ENCODE measurements around the gene F5. TPM values are rescaled to one million over a fixed set of nuclear protein-coding genes. Genes with fewer than 3 reads are reported as not detected.

Gene F5
- total RNA-seq, 1 experiment from 2014 or later = 0.37 TPM

GRCh38 chr1:169483500-169483966 is 102.7 kb downstream of the F5 start:
- RAD21 ChIA-PET (ENCODE audit: low non-redundant PET in 1 of 2, low total read pairs in 2 of 2, uncharacterized antibody in 2 of 2, unreplicated experiment in 2 of 2) = no interaction called here
- POLR2A ChIA-PET = no interaction called here
- CTCF ChIA-PET = no interaction called here
- no peak overlapping the region for H3K9ac ChIP-seq (ENCODE audit: low read length)
- DNase-seq (ENCODE audit: low read depth, low spot score) (no peak), ATAC-seq (no peak)
- no peaks in the 10 kb centered on the region for H3K9me2 ChIP-seq (ENCODE audit: insufficient read depth)
- H3K4me1 ChIP-seq (ENCODE audit: control insufficient read depth in 1 of 2, insufficient read depth in 2 of 2, low read length in 2 of 2) = peaks cover 4 to 23% of the 10 kb centered on the region in 2 experiments; a peak in 3 of 4 replicates
- peaks cover 64% of the 10 kb centered on the region for H3K79me2 ChIP-seq (ENCODE audit: insufficient read depth, low read length)
- H2AFZ ChIP-seq (ENCODE audit: low read depth, low read length, poor library complexity, severe bottlenecking) = no peak overlapping the region
- H3K27me3 ChIP-seq (ENCODE audit: insufficient read depth, low read length) = no peaks in the 10 kb centered on the region
- H3K36me3 ChIP-seq (ENCODE audit: control insufficient read depth in 1 of 2, insufficient read depth in 2 of 2, low read length in 2 of 2) = no peaks in the 10 kb centered on the region
- no peak overlapping the region for H3K27ac ChIP-seq (ENCODE audit: low read depth, low read length)
- H3K9me3 ChIP-seq (ENCODE audit: control insufficient read depth in 1 of 2, insufficient read depth in 1 of 2, low read depth in 1 of 2, low read length in 2 of 2) = no peaks in the 10 kb centered on the region
- peak overlapping the region; percentile 93; the same call in 1 of the 2 replicates for H3K4me2 ChIP-seq (ENCODE audit: low read length)
- H3K4me3 ChIP-seq (replicated peaks in 1 of 2; ENCODE audit: low read depth in 1 of 2, low read length in 2 of 2) = no peak overlapping the region
- BruUV-seq (replicated peaks) = no TSS peak
- no peaks in the 10 kb centered on the region; the same call in 1 of the 2 replicates for H4K20me1 ChIP-seq (ENCODE audit: insufficient read depth)
- no peak for TF ChIP-seq REST (IDR thresholded peaks at IDR 0.05; ENCODE audit: low read depth)
- TF ChIP-seq CBX3 (IDR thresholded peaks at IDR 0.05; ENCODE audit: low read depth) = no peak
- TF ChIP-seq ZFX (IDR thresholded peaks at IDR 0.05) = no peak
- TF ChIP-seq EZH2 (IDR thresholded peaks at IDR 0.05) = no peak
- no peak for TF ChIP-seq TCF7L2 (IDR thresholded peaks at IDR 0.05; ENCODE audit: borderline replicate concordance, extremely low read depth, insufficient read depth, insufficient read length)
- TF ChIP-seq POLR2A (IDR thresholded peaks at IDR 0.05; ENCODE audit: borderline replicate concordance, extremely low read depth, insufficient read depth, insufficient read length) = no peak
- no peak for TF ChIP-seq CEBPB (IDR thresholded peaks at IDR 0.05; ENCODE audit: low read depth)
- no peak for TF ChIP-seq EZH2phosphoT487 (IDR thresholded peaks at IDR 0.05; ENCODE audit: borderline replicate concordance)
- no peak for TF ChIP-seq SRF (IDR thresholded peaks at IDR 0.05; ENCODE audit: low read depth)
- TF ChIP-seq SP1 (IDR thresholded peaks at IDR 0.05; ENCODE audit: low read depth) = no peak
- TF ChIP-seq CTCF (IDR thresholded peaks at IDR 0.05 in 2 of 3, conservative IDR thresholded peaks at IDR 0.05 in 1 of 3; ENCODE audit: borderline replicate concordance in 1 of 3, insufficient read depth in 1 of 3, low read depth in 2 of 3, low read length in 2 of 3) = no peak
- intact Hi-C loops (cut with micrococcal nuclease) = no loop called here
